ENCODE results near the gene PLCG1. TPM values are rescaled to one million over a fixed set of nuclear protein-coding genes. Genes with fewer than 3 reads are reported as not detected.
"Not testable (repeated sequence)": the region's sequence is repeated elsewhere in the genome, so short reads cannot be mapped to it uniquely, and the experiment has no call there.

The PLCG1 gene
- total and polyA plus RNA-seq, 4 donors: 2.0 to 30.4 (median 16.1) TPM

DNA sequence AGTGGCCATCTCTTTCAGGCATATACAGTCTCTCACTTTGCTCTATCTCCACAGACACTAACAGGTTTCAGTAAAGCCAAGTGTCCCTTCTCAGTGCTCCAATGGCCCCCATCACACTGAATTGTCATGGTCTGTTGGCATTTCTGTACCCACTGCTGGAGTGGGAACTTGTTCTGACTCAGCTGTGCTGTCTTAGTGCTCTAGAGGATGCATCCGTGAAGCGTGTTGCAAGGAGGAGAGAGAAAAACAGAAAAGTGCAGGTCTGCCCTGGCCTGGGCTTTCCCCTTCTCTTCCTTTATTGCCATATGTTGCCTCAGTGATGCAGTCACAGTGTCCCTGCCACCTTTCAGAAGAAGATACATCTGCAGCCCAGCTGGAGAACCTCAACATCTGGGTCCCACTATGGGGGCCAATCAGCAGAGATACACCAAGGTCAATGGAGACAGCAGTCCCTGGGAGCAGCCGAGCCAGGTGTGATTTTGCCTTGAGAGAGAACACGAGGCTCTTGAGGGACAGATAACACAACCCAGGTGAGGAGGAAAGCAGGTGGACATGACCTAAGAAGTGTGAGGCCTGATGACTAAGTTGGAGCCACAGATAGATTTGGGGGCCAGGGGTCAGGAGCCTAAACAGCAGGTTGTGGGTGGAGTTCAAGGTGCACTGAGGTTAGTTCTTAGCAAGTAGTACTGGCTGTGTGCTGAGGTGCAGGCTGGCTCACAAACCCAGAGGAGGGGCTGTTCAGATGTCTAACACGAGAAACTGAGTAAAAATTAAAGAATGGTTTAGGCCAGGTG, 5.6 kb upstream of the PLCG1 start:
- TF ChIP-seq, protein P1, sequence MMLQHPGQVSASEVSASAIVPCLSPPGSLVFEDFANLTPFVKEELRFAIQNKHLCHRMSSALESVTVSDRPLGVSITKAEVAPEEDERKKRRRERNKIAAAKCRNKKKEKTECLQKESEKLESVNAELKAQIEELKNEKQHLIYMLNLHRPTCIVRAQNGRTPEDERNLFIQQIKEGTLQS (IDR thresholded peaks at IDR 0.05): no peak
- TF ChIP-seq FOXA2 (IDR thresholded peaks at IDR 0.05) (no peak), JUND (IDR thresholded peaks at IDR 0.05) (no peak), RAD21 (IDR thresholded peaks at IDR 0.05) (no peak), SP1 (IDR thresholded peaks at IDR 0.05) (no peak), TAF1 (conservative IDR thresholded peaks at IDR 0.05) (no peak), HNF4G (IDR thresholded peaks at IDR 0.05) (no peak)
- TF ChIP-seq, protein P2, sequence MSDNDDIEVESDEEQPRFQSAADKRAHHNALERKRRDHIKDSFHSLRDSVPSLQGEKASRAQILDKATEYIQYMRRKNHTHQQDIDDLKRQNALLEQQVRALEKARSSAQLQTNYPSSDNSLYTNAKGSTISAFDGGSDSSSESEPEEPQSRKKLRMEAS (IDR thresholded peaks at IDR 0.05): no peak
- TF ChIP-seq, protein P3, sequence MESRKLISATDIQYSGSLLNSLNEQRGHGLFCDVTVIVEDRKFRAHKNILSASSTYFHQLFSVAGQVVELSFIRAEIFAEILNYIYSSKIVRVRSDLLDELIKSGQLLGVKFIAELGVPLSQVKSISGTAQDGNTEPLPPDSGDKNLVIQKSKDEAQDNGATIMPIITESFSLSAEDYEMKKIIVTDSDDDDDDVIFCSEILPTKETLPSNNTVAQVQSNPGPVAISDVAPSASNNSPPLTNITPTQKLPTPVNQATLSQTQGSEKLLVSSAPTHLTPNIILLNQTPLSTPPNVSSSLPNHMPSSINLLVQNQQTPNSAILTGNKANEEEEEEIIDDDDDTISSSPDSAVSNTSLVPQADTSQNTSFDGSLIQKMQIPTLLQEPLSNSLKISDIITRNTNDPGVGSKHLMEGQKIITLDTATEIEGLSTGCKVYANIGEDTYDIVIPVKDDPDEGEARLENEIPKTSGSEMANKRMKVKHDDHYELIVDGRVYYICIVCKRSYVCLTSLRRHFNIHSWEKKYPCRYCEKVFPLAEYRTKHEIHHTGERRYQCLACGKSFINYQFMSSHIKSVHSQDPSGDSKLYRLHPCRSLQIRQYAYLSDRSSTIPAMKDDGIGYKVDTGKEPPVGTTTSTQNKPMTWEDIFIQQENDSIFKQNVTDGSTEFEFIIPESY (IDR thresholded peaks at IDR 0.05): no peak
- TF ChIP-seq, protein P4, sequence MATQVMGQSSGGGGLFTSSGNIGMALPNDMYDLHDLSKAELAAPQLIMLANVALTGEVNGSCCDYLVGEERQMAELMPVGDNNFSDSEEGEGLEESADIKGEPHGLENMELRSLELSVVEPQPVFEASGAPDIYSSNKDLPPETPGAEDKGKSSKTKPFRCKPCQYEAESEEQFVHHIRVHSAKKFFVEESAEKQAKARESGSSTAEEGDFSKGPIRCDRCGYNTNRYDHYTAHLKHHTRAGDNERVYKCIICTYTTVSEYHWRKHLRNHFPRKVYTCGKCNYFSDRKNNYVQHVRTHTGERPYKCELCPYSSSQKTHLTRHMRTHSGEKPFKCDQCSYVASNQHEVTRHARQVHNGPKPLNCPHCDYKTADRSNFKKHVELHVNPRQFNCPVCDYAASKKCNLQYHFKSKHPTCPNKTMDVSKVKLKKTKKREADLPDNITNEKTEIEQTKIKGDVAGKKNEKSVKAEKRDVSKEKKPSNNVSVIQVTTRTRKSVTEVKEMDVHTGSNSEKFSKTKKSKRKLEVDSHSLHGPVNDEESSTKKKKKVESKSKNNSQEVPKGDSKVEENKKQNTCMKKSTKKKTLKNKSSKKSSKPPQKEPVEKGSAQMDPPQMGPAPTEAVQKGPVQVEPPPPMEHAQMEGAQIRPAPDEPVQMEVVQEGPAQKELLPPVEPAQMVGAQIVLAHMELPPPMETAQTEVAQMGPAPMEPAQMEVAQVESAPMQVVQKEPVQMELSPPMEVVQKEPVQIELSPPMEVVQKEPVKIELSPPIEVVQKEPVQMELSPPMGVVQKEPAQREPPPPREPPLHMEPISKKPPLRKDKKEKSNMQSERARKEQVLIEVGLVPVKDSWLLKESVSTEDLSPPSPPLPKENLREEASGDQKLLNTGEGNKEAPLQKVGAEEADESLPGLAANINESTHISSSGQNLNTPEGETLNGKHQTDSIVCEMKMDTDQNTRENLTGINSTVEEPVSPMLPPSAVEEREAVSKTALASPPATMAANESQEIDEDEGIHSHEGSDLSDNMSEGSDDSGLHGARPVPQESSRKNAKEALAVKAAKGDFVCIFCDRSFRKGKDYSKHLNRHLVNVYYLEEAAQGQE (IDR thresholded peaks at IDR 0.05): no peak
- H3K36me3 ChIP-seq (ENCODE audit: control insufficient read depth in 4 of 4, insufficient read depth in 3 of 4, low read depth in 1 of 4, low read length in 3 of 4): peaks cover 0 to 3% (median 0%) of the 10 kb centered on the region in 4 donors
- H3K27me3 ChIP-seq (ENCODE audit: control insufficient read depth in 4 of 4, insufficient read depth in 4 of 4, low read length in 3 of 4): no peaks in the 10 kb centered on the region
- DNase-seq (ENCODE audit: low spot score): no peak
- H3K9me3 ChIP-seq (ENCODE audit: control insufficient read depth in 4 of 4, low read length in 3 of 4): no peaks in the 10 kb centered on the region
- peaks cover 0 to 8% (median 4%) of the 10 kb centered on the region in 4 donors for H3K4me1 ChIP-seq (ENCODE audit: control insufficient read depth in 4 of 4, insufficient read depth in 4 of 4, low read length in 3 of 4)
- no peak overlapping the region for H3K27ac ChIP-seq (ENCODE audit: low read depth in 1 of 2, low read length in 2 of 2)
- no peak overlapping the region for H3K9ac ChIP-seq (ENCODE audit: low read depth in 1 of 2, low read length in 2 of 2)
- no peak overlapping the region for H3K4me3 ChIP-seq (ENCODE audit: low read depth in 1 of 3, low read length in 3 of 3)
- WGBS: 92% methylated on average over 5 of the region's 5 CpGs

DNA sequence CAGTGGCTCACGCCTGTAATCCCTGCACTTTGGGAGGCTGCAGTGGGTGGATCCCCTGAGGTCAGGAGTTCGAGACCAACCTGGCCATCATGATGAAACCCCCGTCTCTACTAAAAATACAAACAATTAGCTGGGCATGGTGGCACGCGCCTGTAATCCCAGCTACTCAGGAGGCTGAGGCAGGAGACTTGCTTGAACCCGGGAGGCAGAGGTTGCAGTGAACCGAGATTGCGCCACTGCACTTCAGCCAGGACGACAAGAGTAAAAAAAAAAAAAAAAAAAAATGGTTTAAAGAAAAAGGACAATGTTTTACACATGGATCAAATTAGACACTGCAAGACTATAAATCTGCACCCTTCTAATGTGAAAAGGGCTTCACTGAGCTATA, 5.0 kb upstream of the PLCG1 start:
- H3K27ac ChIP-seq (ENCODE audit: low read depth in 1 of 2, low read length in 2 of 2); H3K36me3 ChIP-seq (ENCODE audit: control insufficient read depth in 4 of 4, insufficient read depth in 3 of 4, low read depth in 1 of 4, low read length in 3 of 4); H3K9ac ChIP-seq (ENCODE audit: low read depth in 1 of 2, low read length in 2 of 2); H3K4me1 ChIP-seq (ENCODE audit: control insufficient read depth in 4 of 4, insufficient read depth in 4 of 4, low read length in 3 of 4); H3K9me3 ChIP-seq (ENCODE audit: control insufficient read depth in 4 of 4, low read length in 3 of 4); DNase-seq (ENCODE audit: low spot score); H3K4me3 ChIP-seq (ENCODE audit: low read depth in 1 of 3, low read length in 3 of 3); H3K27me3 ChIP-seq (ENCODE audit: control insufficient read depth in 4 of 4, insufficient read depth in 4 of 4, low read length in 3 of 4): not testable (repeated sequence)
- 80% methylated on average over 9 of the region's 9 CpGs for WGBS

All from liver (tissue), 9 donors.